ENCODE measurements around the gene C1orf159.

- TF ChIP-seq EZH2 (IDR thresholded peaks at IDR 0.05; ENCODE audit: low read depth, unreplicated experiment): no peak
- no peak for TF ChIP-seq EZH2phosphoT487 (IDR thresholded peaks at IDR 0.05; ENCODE audit: unreplicated experiment)
These were observed 6.4 kb upstream of the C1orf159 start for GRCh38 chr1:1122078-1122811.
